ENCODE data around the gene INPP5A.

DNA sequence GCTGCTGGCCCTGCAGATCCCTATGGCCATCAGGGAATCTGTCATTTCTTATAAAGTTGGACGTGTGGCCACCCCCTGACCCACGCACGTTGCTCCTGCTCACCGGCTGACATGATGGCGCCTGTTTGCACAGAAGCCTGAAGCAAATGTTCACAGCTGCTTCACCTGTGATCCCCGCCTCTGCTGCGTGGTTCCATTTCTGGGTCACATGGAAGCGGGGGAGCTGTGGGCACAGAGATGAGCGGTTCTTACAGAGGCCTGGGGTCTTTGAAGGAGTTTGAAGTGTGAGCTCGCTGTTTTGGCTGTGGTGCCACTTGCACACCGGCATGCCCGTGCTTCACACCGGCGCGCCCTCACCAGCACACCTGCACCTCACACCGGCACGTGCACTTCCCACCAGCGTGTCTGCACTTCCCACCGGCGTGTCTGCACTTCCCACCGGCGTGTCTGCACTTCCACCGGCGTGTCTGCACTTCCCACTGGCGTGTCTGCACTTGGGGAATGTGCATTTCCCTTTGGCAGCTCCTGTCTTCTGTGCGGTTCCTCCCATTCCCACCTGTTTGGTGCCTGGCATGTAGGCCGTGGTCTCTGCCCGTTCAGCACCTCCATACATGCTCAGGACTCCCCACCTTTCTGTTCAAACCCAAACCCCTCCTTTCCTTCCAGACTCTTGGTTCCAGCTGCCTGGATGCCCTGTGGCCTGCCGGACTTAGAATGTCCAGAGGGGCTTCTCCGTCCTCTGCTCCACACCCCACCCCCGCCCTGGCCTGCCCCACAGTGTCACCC lies 86.7 kb downstream of the INPP5A start:
- TF ChIP-seq CTCF (IDR thresholded peaks at IDR 0.05) (no peak), EZH2 (IDR thresholded peaks at IDR 0.05) (no peak), EZH2phosphoT487 (IDR thresholded peaks at IDR 0.05) (no peak)
